CD4-positive, alpha-beta T cell (primary cell): ENCODE results near the gene GPR52. TPM values are rescaled to one million over a fixed set of nuclear protein-coding genes. Genes with fewer than 3 reads are reported as not detected.

Experiments used
- ATAC-seq: fragments of 200-7000 bp; cut with Tn5 transposase; one replicate; pipeline ENCODE4 v1.10.0; 2022; ENCODE audit warnings: mild to moderate bottlenecking; ENCODE audit not compliant: poor library complexity
- CTCF ChIA-PET: fragments of 350-600 bp; sonication (Branson Sonifier 250); formaldehyde crosslinking; loops from one replicate; lab custom pipeline; 2021; ENCODE audit warnings: antibody characterized with exemption, inconsistent platforms; lab: Charles Lee
- POLR2A ChIA-PET: fragments of 350-600 bp; sonication (Branson Sonifier 250); formaldehyde crosslinking; loops from one replicate; lab custom pipeline; 2021; ENCODE audit warnings: antibody characterized with exemption, inconsistent platforms; lab: Charles Lee
- DNase-seq, 14 experiments: peaks; one replicate each; pipeline ENCODE4 v3.0.0-alpha.2; 2013 to 2020; ENCODE audit warnings: mixed read lengths in 2 of 14
- H3K27ac ChIP-seq, 2 donors: one replicate each; pipeline versions ENCODE4 v1.5.1 to v1.7.0; 2013; ENCODE audit warnings: low read length in 2 of 2, low read depth in 1 of 2, mild to moderate bottlenecking in 1 of 2
- H3K27me3 ChIP-seq, 2 experiments: 1 replicate in 1 of 2; 2 replicates in 1 of 2; pipeline versions ENCODE4 v1.6.1 to v1.7.0; 2013; ENCODE audit warnings: low read length in 2 of 2, control low read depth in 1 of 2, mild to moderate bottlenecking in 1 of 2, moderate library complexity in 1 of 2; ENCODE audit not compliant: insufficient read depth in 2 of 2, control insufficient read depth in 1 of 2
- H3K36me3 ChIP-seq: one replicate; pipeline ENCODE4 v1.6.1; 2013; ENCODE audit warnings: low read length, control low read depth; ENCODE audit not compliant: insufficient read depth
- H3K4me1 ChIP-seq: one replicate; pipeline ENCODE4 v1.6.1; 2013; ENCODE audit warnings: low read length, control low read depth; ENCODE audit not compliant: insufficient read depth
- H3K4me3 ChIP-seq: one replicate; pipeline ENCODE4 v1.5.1; 2013; ENCODE audit warnings: mild to moderate bottlenecking, low read length, moderate library complexity
- H3K9me3 ChIP-seq, 2 experiments: 1 replicate in 1 of 2; 2 replicates in 1 of 2; pipeline versions ENCODE4 v1.6.1 to v1.7.0; 2013; ENCODE audit warnings: low read length in 2 of 2, mild to moderate bottlenecking in 2 of 2, control low read depth in 1 of 2, moderate library complexity in 1 of 2; ENCODE audit not compliant: control insufficient read depth in 1 of 2, insufficient read depth in 1 of 2
- H3K27ac Mint-ChIP-seq: one replicate; pipeline ENCODE4 v1.8.0; 2020; ENCODE audit warnings: mixed read lengths
- H3K27me3 Mint-ChIP-seq: one replicate; pipeline ENCODE4 v1.8.0; 2021; ENCODE audit warnings: mixed read lengths
- H3K36me3 Mint-ChIP-seq: one replicate; pipeline ENCODE4 v1.8.0; 2021; ENCODE audit warnings: low read depth, mixed read lengths
- H3K4me1 Mint-ChIP-seq: one replicate; pipeline ENCODE4 v1.8.0; 2021; ENCODE audit warnings: low read depth, mixed read lengths
- H3K4me3 Mint-ChIP-seq: one replicate; pipeline ENCODE4 v1.8.0; 2020; ENCODE audit warnings: mild to moderate bottlenecking, mixed read lengths
- H3K9me3 Mint-ChIP-seq: one replicate; pipeline ENCODE4 v1.8.0; 2020; ENCODE audit warnings: mixed read lengths
- intact Hi-C, 2 experiments: fragments of 100-400 bp; cut with DNase I in 1 of 2; cut with micrococcal nuclease in 1 of 2; formaldehyde crosslinking; loops; one replicate each; pipeline versions ENCODE4 v1.15.1 to v1.9.0; 2023 to 2025; cut with DNase I, micrococcal nuclease
- total RNA-seq, 174 experiments: library from RNA in 2 of 174; stranded (reverse) in 2 of 174; gene quantifications; one replicate each; pipeline ENCODE4 v1.2.3 and lab custom pipeline; 2021 to 2026
- TF ChIP-seq, protein P1 (sequence below): fragments of 200-600 bp; IDR thresholded peaks from one replicate; pipeline ENCODE4 v1.8.0; 2022; ENCODE audit warnings: antibody characterized with exemption, mild to moderate bottlenecking

The GPR52 gene
- total RNA-seq, 2 experiments from 2014 or later, result 0.99 to 1.1 TPM

DNA sequence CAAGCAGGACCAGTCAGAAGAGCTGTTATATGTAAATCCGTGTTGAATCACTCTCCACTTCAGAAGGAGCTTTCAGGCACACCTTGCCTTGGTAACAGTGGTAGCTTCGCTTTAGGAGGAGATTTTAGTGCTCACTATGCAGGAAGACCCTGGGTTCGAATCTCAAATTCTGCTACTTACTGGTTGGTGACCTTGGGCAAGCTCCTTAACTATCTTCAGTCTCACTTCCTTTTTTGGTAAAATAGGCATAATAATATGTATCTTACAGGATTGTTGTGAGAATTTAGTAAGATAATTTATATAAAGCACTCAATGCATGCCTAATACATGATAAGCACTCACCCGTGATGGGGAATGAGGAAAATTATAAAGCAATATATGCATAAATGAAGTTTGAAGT lies 46.7 kb upstream of the GPR52 start:
- Histone ChIP-seq H3K27ac (no peak overlapping the region), H3K27me3 (no peaks in the 10 kb centered on the region), H3K4me3 (no peak overlapping the region), H3K4me1 (no peaks in the 10 kb centered on the region), H3K36me3 (peaks cover 15% of the 10 kb centered on the region), H3K9me3 (no peaks in the 10 kb centered on the region)
- intact Hi-C loops, result no loop called here
- ChIA-PET POLR2A (no interaction called here), CTCF (no interaction called here)
- Mint-ChIP-seq H3K27me3 (no peaks in the 10 kb centered on the region), H3K27ac (no peak overlapping the region), H3K4me3 (no peak overlapping the region), H3K9me3 (peaks cover 2% of the 10 kb centered on the region), H3K4me1 (no peaks in the 10 kb centered on the region), H3K36me3 (peaks cover 63% of the 10 kb centered on the region)
- ATAC-seq, result no peak
- DNase-seq, result no peak
- TF ChIP-seq, protein P1, sequence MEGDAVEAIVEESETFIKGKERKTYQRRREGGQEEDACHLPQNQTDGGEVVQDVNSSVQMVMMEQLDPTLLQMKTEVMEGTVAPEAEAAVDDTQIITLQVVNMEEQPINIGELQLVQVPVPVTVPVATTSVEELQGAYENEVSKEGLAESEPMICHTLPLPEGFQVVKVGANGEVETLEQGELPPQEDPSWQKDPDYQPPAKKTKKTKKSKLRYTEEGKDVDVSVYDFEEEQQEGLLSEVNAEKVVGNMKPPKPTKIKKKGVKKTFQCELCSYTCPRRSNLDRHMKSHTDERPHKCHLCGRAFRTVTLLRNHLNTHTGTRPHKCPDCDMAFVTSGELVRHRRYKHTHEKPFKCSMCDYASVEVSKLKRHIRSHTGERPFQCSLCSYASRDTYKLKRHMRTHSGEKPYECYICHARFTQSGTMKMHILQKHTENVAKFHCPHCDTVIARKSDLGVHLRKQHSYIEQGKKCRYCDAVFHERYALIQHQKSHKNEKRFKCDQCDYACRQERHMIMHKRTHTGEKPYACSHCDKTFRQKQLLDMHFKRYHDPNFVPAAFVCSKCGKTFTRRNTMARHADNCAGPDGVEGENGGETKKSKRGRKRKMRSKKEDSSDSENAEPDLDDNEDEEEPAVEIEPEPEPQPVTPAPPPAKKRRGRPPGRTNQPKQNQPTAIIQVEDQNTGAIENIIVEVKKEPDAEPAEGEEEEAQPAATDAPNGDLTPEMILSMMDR, result no peak

DNA sequence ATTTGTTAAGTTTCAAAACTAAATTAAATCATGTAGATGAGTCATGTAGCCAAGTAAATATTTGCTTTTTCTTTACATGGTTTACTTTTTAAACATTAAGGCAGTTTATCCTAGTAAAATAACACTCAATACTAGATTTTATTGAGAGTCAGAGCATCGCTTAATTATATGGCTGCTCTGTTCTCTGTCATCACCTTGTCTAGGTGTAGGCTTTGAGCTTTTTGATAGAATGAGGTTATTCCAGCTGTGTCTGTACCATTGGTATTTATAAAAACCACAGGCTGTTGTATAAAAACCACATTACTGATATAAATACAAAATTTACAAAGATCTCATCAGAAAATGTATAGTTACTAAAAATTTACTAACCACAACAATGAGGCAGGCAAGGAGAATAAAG lies 42.5 kb upstream of the GPR52 start:
- no peaks in the 10 kb centered on the region for H3K4me1 ChIP-seq
- H3K4me3 ChIP-seq, result no peak overlapping the region
- no peak for ATAC-seq
- H3K36me3 ChIP-seq, result no peaks in the 10 kb centered on the region
- intact Hi-C loops, result no loop called here
- Mint-ChIP-seq H3K9me3 (peaks cover 7% of the 10 kb centered on the region), H3K4me1 (no peaks in the 10 kb centered on the region), H3K4me3 (no peak overlapping the region), H3K36me3 (peaks cover 48% of the 10 kb centered on the region), H3K27me3 (no peaks in the 10 kb centered on the region), H3K27ac (no peak overlapping the region)
- H3K9me3 ChIP-seq, result no peaks in the 10 kb centered on the region
- TF ChIP-seq, protein P1, result no peak
- ChIA-PET POLR2A (no interaction called here), CTCF (no interaction called here)
- H3K27me3 ChIP-seq, result no peaks in the 10 kb centered on the region
- H3K27ac ChIP-seq, result no peak overlapping the region
- DNase-seq, result no peak

DNA sequence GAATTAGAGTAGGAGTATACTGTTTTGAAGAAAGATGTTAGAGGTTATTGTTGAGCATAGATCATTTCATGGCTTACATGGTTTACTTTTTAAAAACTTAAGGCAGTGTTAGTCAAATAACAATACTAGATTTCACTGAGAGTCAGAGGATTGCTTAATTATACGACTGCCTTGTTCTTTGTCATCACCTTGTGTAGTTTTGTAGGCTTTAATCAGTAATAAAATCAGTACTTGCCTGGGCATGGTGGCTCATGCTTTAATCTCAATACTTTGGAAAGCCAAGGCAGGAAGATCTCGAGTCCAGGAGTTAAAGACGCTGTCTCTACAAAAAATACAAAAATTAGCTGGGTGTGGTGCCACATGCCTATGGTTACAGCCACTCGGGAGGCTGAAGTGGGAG lies 41.3 kb upstream of the GPR52 start:
- H3K27me3 ChIP-seq, result no peaks in the 10 kb centered on the region
- DNase-seq (no peak), ATAC-seq (no peak)
- no peaks in the 10 kb centered on the region for H3K36me3 ChIP-seq
- Mint-ChIP-seq H3K4me3 (no peak overlapping the region), H3K27me3 (no peaks in the 10 kb centered on the region), H3K9me3 (peaks cover 7% of the 10 kb centered on the region), H3K36me3 (peaks cover 38% of the 10 kb centered on the region), H3K4me1 (peaks cover 12% of the 10 kb centered on the region), H3K27ac (no peak overlapping the region)
- TF ChIP-seq, protein P1, result no peak
- H3K4me3 ChIP-seq, result no peak overlapping the region
- no peaks in the 10 kb centered on the region for H3K9me3 ChIP-seq
- ChIA-PET CTCF (interaction anchor here (0.7 kb wide), 1 partner anchor 9 kb away, joined by 3 read pairs; no protein-coding TSS in a partner anchor), POLR2A (no interaction called here)
- intact Hi-C loops, result no loop called here
- H3K27ac ChIP-seq, result no peak overlapping the region
- H3K4me1 ChIP-seq, result no peaks in the 10 kb centered on the region
